Esophagus (tissue), 2 donors: ENCODE results near the gene CD300LF. TPM values are rescaled to one million over a fixed set of nuclear protein-coding genes. Genes with fewer than 3 reads are reported as not detected.

Experiments used
- H3K27ac ChIP-seq, 2 donors: one replicate each; pipeline ENCODE4 v1.5.1; 2013; ENCODE audit warnings: low read depth in 2 of 2, mild to moderate bottlenecking in 2 of 2, inconsistent platforms in 1 of 2, low read length in 1 of 2, moderate library complexity in 1 of 2
- H3K27me3 ChIP-seq, 2 donors: one replicate each; pipeline ENCODE4 v1.6.1; 2013; ENCODE audit warnings: low read length in 2 of 2, control low read depth in 1 of 2, mild to moderate bottlenecking in 1 of 2; ENCODE audit not compliant: insufficient read depth in 2 of 2, control insufficient read depth in 1 of 2
- H3K36me3 ChIP-seq, 2 donors: one replicate each; pipeline ENCODE4 v1.6.1; 2013; ENCODE audit warnings: low read length in 1 of 2; ENCODE audit not compliant: control insufficient read depth in 2 of 2, insufficient read depth in 2 of 2
- H3K4me1 ChIP-seq, 2 donors: one replicate each; pipeline ENCODE4 v1.6.1; 2013; ENCODE audit warnings: low read length in 1 of 2; ENCODE audit not compliant: control insufficient read depth in 2 of 2, insufficient read depth in 2 of 2
- H3K4me3 ChIP-seq, 2 donors: one replicate each; pipeline ENCODE4 v1.5.1; 2013; ENCODE audit warnings: low read length in 2 of 2, mild to moderate bottlenecking in 2 of 2, low read depth in 1 of 2, moderate library complexity in 1 of 2
- H3K9me3 ChIP-seq, 2 donors: one replicate each; pipeline ENCODE4 v1.6.1; 2013; ENCODE audit warnings: mild to moderate bottlenecking in 2 of 2, low read depth in 1 of 2, low read length in 1 of 2, moderate library complexity in 1 of 2; ENCODE audit not compliant: control insufficient read depth in 2 of 2, insufficient read depth in 1 of 2
- WGBS, 2 donors: extraction: QIAGEN DNeasy Blood & Tissue Kit; methylation state at CpG; one replicate each; pipeline ENCODE4 v1.1.7; 2013; 5-methylcytosine and 5-hydroxymethylcytosine counted together
- polyA plus RNA-seq, 2 donors: library from polyadenylated mRNA; stranded (reverse); fragments of 200-250 nt; gene quantifications; one replicate each; pipeline ENCODE4 v1.2.3, GENCODE V29; 2013
- donor health status: healthy with polysubstance abuse.
- donor health status: Bipolar disorder and iron deficiency.

CD300LF gene
- polyA plus RNA-seq, 2 donors, result 0.04 to 0.14 TPM

DNA sequence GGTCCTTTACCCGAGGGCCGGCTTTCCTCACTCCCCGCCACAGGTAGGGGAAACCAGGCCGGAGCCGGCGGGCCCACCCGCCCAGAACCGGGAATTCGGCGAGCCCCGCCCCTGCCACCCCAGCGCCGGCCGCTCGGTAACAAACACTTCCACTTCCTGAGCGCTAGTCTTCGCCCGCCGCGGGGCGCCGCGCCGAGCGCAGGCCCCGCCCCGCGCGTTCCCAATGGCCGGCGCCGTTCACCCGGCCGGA, 35.5 kb upstream of the CD300LF start:
- WGBS, 2 donors, result 0 to 1% methylated on average over 34 of the region's 34 CpGs
- Histone ChIP-seq H3K36me3 (peaks cover 0 to 2% of the 10 kb centered on the region in 2 donors), H3K4me3 (peak overlapping the region; percentile 79 to 97), H3K9me3 (no peaks in the 10 kb centered on the region), H3K27ac (peak overlapping the region; percentile 76 to 77), H3K27me3 (no peaks in the 10 kb centered on the region), H3K4me1 (peaks cover 3 to 23% of the 10 kb centered on the region in 2 donors)

DNA sequence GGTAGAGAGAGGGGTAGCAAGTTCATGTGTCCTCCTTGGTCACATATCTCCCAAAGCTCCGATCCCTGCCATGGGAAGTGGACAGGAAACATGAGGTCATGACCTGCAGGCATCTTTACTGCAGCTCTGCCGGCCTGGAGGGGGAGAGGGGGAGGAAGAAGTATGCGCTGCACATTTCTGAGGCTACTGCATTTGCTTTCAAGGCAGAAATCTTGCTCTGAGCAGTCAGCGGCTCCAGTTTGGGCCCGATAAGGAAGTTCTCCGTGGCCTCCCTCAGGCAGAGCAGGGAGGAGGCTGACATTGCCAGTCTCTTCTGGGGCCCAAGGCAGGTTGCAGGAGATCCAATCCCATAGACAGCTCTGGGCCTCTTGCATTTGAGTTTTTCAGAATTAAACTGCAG, 34.2 kb upstream of the CD300LF start:
- WGBS, 2 donors, result 43% methylated on average over 6 of the region's 6 CpGs
- H3K4me3 ChIP-seq, result no peak overlapping the region
- no peaks in the 10 kb centered on the region for H3K27me3 ChIP-seq
- no peaks in the 10 kb centered on the region for H3K9me3 ChIP-seq
- H3K27ac ChIP-seq, result peak overlapping the region; percentile 7 to 50
- H3K36me3 ChIP-seq, result peaks cover 0 to 2% of the 10 kb centered on the region in 2 donors
- H3K4me1 ChIP-seq, result peaks cover 5 to 23% of the 10 kb centered on the region in 2 donors

DNA sequence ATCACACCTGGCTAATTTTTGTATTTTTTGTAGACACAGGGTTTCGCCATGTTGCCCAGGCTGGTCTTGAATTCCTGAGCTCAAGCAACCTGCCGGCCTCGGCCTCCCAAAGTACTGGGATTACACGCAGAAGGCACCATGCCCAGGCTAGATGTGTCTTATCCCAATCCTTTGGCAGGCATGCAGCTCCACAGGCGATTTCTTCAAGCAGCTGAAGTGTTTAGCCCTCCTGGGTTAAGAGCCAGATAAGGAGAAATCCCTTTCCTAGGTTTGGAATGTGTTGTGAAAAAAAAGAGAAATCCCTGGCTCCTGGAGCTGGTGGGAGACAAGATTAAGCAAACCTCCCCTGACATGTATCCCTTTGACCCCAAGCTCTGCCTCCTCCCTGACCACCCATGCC, 33.7 kb upstream of the CD300LF start:
- Histone ChIP-seq H3K4me3 (no peak overlapping the region), H3K36me3 (peaks cover 0 to 2% of the 10 kb centered on the region in 2 donors), H3K9me3 (no peaks in the 10 kb centered on the region), H3K27me3 (no peaks in the 10 kb centered on the region), H3K4me1 (peaks cover 5 to 17% of the 10 kb centered on the region in 2 donors), H3K27ac (peak overlapping the region in 1 of 2 donors; percentile 50)
- 54 to 73% methylated on average over 5 of the region's 5 CpGs for WGBS, 2 donors

DNA sequence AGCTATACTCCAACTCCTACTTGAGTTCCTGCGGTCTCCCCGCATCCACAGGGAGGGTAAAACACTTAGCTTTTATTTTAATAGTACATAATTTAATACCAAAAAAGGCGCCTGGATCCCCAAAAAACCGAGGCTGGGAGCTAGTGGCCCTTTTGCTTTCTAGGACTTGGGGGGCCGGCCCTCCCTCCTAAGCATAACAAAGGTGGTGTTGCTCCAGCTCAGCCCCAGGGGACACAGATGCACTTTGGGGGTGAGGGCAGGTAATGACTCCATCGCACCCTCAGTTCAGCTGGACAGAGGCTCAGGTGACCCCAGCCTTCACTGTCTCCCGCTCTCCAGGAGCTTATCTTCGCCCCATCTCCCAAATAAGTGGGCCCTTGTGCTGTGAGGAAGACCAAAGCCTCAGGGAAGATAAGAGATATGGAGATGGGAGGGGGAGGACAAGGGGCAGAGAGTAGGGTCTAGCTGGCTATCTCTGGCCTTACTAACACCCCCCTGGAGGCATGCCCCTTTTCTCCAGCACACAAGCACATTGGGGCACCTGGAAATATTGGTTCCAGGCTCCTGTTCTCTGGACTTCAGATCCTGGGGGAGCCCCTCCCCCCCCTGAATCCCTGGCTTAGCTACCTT, 32.9 kb upstream of the CD300LF start:
- Histone ChIP-seq H3K9me3 (no peaks in the 10 kb centered on the region), H3K4me1 (peaks cover 5 to 14% of the 10 kb centered on the region in 2 donors), H3K27ac (peak overlapping the region in 1 of 2 donors; percentile 1), H3K27me3 (no peaks in the 10 kb centered on the region), H3K4me3 (no peak overlapping the region), H3K36me3 (peaks cover 0 to under 1% of the 10 kb centered on the region in 2 donors)
- WGBS, 2 donors, result 87 to 88% methylated on average over 8 of the region's 8 CpGs

DNA sequence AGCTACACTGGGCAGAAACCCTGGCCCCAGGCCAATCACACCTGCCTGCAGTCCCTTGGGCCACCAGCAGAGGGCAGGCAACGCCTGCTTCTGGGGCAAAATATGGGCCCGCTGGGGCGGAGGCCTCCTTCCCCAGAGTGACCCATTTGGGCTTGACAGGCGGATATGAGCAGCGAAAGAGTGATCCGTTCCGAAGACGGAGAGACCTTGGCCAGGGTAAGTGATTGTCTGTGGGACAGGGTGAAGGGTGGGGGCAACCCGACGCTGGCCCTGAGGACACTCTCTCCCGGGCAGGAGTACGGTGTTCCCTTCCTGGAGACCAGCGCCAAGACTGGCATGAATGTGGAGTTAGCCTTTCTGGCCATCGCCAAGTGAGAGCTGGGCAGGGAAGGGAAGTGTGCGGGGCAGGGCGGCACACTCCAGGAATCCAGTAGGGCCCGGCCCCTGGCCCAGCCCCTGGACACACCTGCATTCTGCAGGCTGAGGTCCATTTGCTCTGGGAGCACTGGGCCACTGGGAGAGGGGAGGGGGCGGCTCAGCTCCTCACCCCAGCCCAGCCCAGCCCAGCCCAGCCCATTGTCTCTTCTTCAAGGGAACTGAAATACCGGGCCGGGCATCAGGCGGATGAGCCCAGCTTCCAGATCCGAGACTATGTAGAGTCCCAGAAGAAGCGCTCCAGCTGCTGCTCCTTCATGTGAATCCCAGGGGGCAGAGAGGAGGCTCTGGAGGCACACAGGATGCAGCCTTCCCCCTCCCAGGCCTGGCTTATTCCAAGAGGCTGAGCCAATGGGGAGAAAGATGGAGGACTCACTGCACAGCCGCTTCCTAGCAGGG, 32.2 kb upstream of the CD300LF start:
- H3K4me3 ChIP-seq, result peak overlapping the region; percentile 23 to 30
- WGBS, 2 donors, result 37 to 39% methylated on average over 24 of the region's 24 CpGs
- peaks cover 5 to 8% of the 10 kb centered on the region in 2 donors for H3K4me1 ChIP-seq

DNA sequence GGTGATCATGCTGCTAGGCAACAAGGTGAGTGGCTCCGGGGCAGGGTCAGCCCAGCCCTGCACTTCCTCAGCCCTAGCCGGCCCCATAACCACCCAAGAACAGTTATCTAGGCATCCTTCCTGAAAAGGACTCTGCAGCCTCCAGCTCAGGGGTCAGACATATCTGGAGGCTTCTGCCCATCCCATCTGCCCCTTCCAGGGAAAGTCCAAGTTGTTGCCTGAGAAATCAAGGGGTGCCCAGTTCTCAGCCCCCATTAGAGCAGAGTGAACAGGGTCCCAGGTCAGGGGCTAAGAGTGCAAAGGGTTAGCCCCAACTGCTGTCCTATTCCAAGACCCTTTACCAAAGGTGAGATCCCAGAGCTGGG, 31.6 kb upstream of the CD300LF start:
- Histone ChIP-seq H3K4me3 (no peak overlapping the region), H3K27ac (no peak overlapping the region), H3K9me3 (no peaks in the 10 kb centered on the region), H3K27me3 (no peaks in the 10 kb centered on the region), H3K4me1 (peaks cover 5 to 7% of the 10 kb centered on the region in 2 donors), H3K36me3 (no peaks in the 10 kb centered on the region)
- 55 to 71% methylated on average over 2 of the region's 2 CpGs for WGBS, 2 donors

More for the DNA sequence above, 32.2 kb upstream of the CD300LF start:
- Histone ChIP-seq H3K36me3 (no peaks in the 10 kb centered on the region), H3K27ac (peak overlapping the region; percentile 50 to 83), H3K27me3 (no peaks in the 10 kb centered on the region), H3K9me3 (no peaks in the 10 kb centered on the region)

DNA sequence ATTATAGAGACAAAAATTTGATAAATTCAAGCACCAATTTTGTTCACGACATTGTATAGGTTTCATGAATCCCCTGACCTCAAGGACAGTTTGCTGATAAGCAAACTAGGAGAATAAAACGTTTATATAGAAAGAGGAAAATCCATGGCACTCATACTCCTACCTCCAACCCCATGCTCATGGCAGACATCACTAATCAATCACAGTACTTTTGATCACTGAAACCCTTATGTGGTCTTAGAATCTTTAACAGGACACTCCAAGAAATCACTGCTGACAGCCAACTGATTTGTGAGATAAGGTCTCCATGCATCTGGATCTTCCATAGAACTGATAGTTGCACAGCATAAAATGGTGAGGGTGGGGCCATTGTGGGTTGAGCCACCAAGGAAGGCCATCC, 31.0 kb upstream of the CD300LF start:
- 44 to 79% methylated on average over 2 of the region's 2 CpGs for WGBS, 2 donors
- Histone ChIP-seq H3K4me3 (no peak overlapping the region), H3K36me3 (no peaks in the 10 kb centered on the region), H3K27me3 (no peaks in the 10 kb centered on the region), H3K9me3 (no peaks in the 10 kb centered on the region), H3K27ac (no peak overlapping the region), H3K4me1 (peaks cover 5 to 7% of the 10 kb centered on the region in 2 donors)

DNA sequence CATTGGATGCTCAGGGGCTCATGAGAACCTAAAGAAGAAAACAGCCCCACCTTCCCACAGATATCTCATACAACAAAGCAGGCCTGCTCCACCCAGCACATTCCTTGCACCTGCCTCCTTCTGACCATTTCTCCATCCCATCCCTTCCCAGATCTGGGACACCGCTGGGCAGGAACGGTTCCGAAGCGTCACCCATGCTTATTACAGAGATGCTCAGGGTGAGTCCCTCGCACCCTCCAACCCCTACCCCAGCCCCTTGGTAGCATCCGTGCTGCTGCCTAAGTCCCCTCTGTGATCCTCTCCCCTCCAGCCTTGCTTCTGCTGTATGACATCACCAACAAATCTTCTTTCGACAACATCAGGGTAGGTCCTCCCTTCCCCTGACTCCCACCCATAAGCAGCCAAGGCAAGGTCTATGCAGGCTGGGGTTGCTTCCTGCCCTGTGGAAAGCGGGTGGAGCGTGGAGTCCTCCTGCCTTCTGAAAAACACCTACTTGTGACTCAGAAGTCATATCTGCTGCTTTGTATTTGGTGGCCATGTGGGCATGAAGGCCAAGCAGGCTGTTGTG, 30.3 kb upstream of the CD300LF start:
- Histone ChIP-seq H3K36me3 (no peaks in the 10 kb centered on the region), H3K27ac (no peak overlapping the region), H3K4me3 (no peak overlapping the region), H3K27me3 (no peaks in the 10 kb centered on the region), H3K4me1 (peaks cover 5 to 13% of the 10 kb centered on the region in 2 donors), H3K9me3 (no peaks in the 10 kb centered on the region)
- WGBS, 2 donors, result 85 to 91% methylated on average over 9 of the region's 9 CpGs

DNA sequence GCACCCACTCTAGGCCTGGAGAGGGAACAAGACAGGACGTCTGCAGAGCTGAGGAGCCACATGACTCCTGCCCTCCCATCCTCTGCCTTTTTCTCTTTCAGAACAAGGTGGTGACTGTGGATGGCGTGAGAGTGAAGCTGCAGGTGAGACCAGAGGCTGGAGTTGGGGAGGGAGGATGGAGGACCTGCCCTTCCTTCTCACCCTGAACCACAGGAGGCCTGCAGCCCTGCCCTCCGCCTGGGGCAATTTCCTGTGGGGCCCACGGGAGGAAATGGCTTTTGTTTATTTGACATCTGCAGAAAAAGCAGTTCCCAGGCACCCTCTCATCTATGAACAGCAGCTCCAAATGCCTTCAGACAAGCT, 29.4 kb upstream of the CD300LF start:
- Histone ChIP-seq H3K9me3 (no peaks in the 10 kb centered on the region), H3K4me1 (peaks cover 5 to 10% of the 10 kb centered on the region in 2 donors), H3K27ac (no peak overlapping the region), H3K4me3 (no peak overlapping the region), H3K27me3 (no peaks in the 10 kb centered on the region), H3K36me3 (no peaks in the 10 kb centered on the region)
- WGBS, 2 donors, result 32% methylated on average over 4 of the region's 4 CpGs
